ENCODE results near the gene TIGD1.

DNA sequence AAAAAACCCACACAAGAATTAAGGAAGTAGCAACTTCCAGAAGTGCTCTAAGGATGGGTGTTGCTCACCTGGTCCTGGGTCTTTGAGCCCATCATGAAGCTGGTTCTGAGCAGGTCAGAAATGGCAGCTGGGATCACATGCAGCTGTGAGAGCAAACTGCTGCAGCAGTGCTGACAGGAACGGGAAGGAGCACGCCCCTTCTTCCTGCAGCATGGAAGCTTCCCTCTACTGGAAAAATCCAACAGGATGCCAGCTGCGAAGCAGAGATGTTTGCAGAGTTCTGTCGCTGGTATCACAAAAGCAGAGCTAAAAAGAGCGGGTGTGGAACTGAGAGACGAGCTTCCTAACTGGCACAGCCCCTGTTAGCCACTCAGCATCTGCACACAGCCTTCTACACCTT, 33.9 kb upstream of the TIGD1 start:
- TF ChIP-seq, protein P1, sequence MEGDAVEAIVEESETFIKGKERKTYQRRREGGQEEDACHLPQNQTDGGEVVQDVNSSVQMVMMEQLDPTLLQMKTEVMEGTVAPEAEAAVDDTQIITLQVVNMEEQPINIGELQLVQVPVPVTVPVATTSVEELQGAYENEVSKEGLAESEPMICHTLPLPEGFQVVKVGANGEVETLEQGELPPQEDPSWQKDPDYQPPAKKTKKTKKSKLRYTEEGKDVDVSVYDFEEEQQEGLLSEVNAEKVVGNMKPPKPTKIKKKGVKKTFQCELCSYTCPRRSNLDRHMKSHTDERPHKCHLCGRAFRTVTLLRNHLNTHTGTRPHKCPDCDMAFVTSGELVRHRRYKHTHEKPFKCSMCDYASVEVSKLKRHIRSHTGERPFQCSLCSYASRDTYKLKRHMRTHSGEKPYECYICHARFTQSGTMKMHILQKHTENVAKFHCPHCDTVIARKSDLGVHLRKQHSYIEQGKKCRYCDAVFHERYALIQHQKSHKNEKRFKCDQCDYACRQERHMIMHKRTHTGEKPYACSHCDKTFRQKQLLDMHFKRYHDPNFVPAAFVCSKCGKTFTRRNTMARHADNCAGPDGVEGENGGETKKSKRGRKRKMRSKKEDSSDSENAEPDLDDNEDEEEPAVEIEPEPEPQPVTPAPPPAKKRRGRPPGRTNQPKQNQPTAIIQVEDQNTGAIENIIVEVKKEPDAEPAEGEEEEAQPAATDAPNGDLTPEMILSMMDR (IDR thresholded peaks at IDR 0.05) = no peak
- no peak for TF ChIP-seq POLR2A (IDR thresholded peaks at IDR 0.05)

Data from esophagus squamous epithelium (tissue), 4 donors.